ENCODE data around the gene MAPK12. TPM values are rescaled to one million over a fixed set of nuclear protein-coding genes. Genes with fewer than 3 reads are reported as not detected.

Gene MAPK12
- total RNA-seq, 1 donor from 2014 or later = 33.4 TPM

GRCh38 chr22:50243685-50244419 is 17.6 kb downstream of the MAPK12 start:
- H3K4me1 Mint-ChIP-seq (ENCODE audit: unreplicated experiment) = peaks cover 22% of the 10 kb centered on the region
- H3K36me3 Mint-ChIP-seq (ENCODE audit: low read depth, unreplicated experiment) = no peaks in the 10 kb centered on the region
- peaks cover 9% of the 10 kb centered on the region for H3K27me3 Mint-ChIP-seq (ENCODE audit: unreplicated experiment)
- peak overlapping the region; percentile 98 for H3K4me3 Mint-ChIP-seq (ENCODE audit: unreplicated experiment)
- peak overlapping the region; percentile 61 for H3K27ac Mint-ChIP-seq (ENCODE audit: unreplicated experiment)
- no peaks in the 10 kb centered on the region for H3K9me3 Mint-ChIP-seq (ENCODE audit: unreplicated experiment)
- TF ChIP-seq CTCF (IDR thresholded peaks at IDR 0.05; ENCODE audit: unreplicated experiment) = no peak
- DNase-seq (ENCODE audit: low spot score) = no peak

GRCh38 chr22:50242406-50242949 is 19.0 kb downstream of the MAPK12 start:
- TF ChIP-seq CTCF (IDR thresholded peaks at IDR 0.05; ENCODE audit: unreplicated experiment) = no peak
- peak overlapping the region; percentile 68 for H3K4me3 Mint-ChIP-seq (ENCODE audit: unreplicated experiment)
- no peaks in the 10 kb centered on the region for H3K36me3 Mint-ChIP-seq (ENCODE audit: low read depth, unreplicated experiment)
- peaks cover 22% of the 10 kb centered on the region for H3K4me1 Mint-ChIP-seq (ENCODE audit: unreplicated experiment)
- H3K27ac Mint-ChIP-seq (ENCODE audit: unreplicated experiment) = no peak overlapping the region
- H3K27me3 Mint-ChIP-seq (ENCODE audit: unreplicated experiment) = peaks cover 9% of the 10 kb centered on the region
- no peaks in the 10 kb centered on the region for H3K9me3 Mint-ChIP-seq (ENCODE audit: unreplicated experiment)
- DNase-seq (ENCODE audit: low spot score) = no peak

GRCh38 chr22:50238755-50239154 is 22.7 kb downstream of the MAPK12 start:
- Mint-ChIP-seq H3K27me3 (ENCODE audit: unreplicated experiment) (peaks cover 9% of the 10 kb centered on the region), H3K27ac (ENCODE audit: unreplicated experiment) (no peak overlapping the region), H3K4me1 (ENCODE audit: unreplicated experiment) (peaks cover 14% of the 10 kb centered on the region), H3K36me3 (ENCODE audit: low read depth, unreplicated experiment) (peaks cover 17% of the 10 kb centered on the region), H3K9me3 (ENCODE audit: unreplicated experiment) (no peaks in the 10 kb centered on the region), H3K4me3 (ENCODE audit: unreplicated experiment) (no peak overlapping the region)
- TF ChIP-seq CTCF (IDR thresholded peaks at IDR 0.05; ENCODE audit: unreplicated experiment) = no peak
- no peak for DNase-seq (ENCODE audit: low spot score)

GRCh38 chr22:50236731-50237409 is 24.6 kb downstream of the MAPK12 start:
- peaks cover 5% of the 10 kb centered on the region for H3K4me1 Mint-ChIP-seq (ENCODE audit: unreplicated experiment)
- peak; percentile 79 for TF ChIP-seq CTCF (IDR thresholded peaks at IDR 0.05; ENCODE audit: unreplicated experiment)
- H3K9me3 Mint-ChIP-seq (ENCODE audit: unreplicated experiment) = no peaks in the 10 kb centered on the region
- H3K27ac Mint-ChIP-seq (ENCODE audit: unreplicated experiment) = no peak overlapping the region
- H3K4me3 Mint-ChIP-seq (ENCODE audit: unreplicated experiment) = no peak overlapping the region
- H3K36me3 Mint-ChIP-seq (ENCODE audit: low read depth, unreplicated experiment) = peaks cover 26% of the 10 kb centered on the region
- no peak for DNase-seq (ENCODE audit: low spot score)
- peaks cover 8% of the 10 kb centered on the region for H3K27me3 Mint-ChIP-seq (ENCODE audit: unreplicated experiment)

- H3K36me3 Mint-ChIP-seq (ENCODE audit: low read depth, unreplicated experiment) = peaks cover 33% of the 10 kb centered on the region
- TF ChIP-seq CTCF (IDR thresholded peaks at IDR 0.05; ENCODE audit: unreplicated experiment) = no peak
- no peaks in the 10 kb centered on the region for H3K9me3 Mint-ChIP-seq (ENCODE audit: unreplicated experiment)
- peaks cover 13% of the 10 kb centered on the region for H3K27me3 Mint-ChIP-seq (ENCODE audit: unreplicated experiment)
- H3K27ac Mint-ChIP-seq (ENCODE audit: unreplicated experiment) = no peak overlapping the region
- DNase-seq (ENCODE audit: low spot score) = no peak
- no peak overlapping the region for H3K4me3 Mint-ChIP-seq (ENCODE audit: unreplicated experiment)
- H3K4me1 Mint-ChIP-seq (ENCODE audit: unreplicated experiment) = no peaks in the 10 kb centered on the region
Measured at GRCh38 chr22:50233223-50233622, 28.3 kb downstream of the MAPK12 start.
